Activated naive CD4-positive, alpha-beta T cell treated with anti-CD3 and anti-CD28 coated beads, Interleukin-2, amount 50 U/mL, for 72 hours (primary cell): ENCODE results near the gene MRPS23. TPM values are rescaled to one million over a fixed set of nuclear protein-coding genes. Genes with fewer than 3 reads are reported as not detected.

Experiments
- ATAC-seq, 2 donors: fragments of 150-1000 bp; cut with Tn5 transposase; 2 replicates each; pipeline ENCODE4 v1.10.0; 2021; ENCODE audit warnings: mild to moderate bottlenecking in 2 of 2, moderate library complexity in 2 of 2
- DNase-seq, 2 donors: peaks; one replicate each; pipeline ENCODE4 v3.0.0; 2021 to 2022; ENCODE audit warnings: low spot score in 2 of 2
- H3K27ac Mint-ChIP-seq, 2 donors: one replicate each; pipeline ENCODE4 v1.8.0; 2022; ENCODE audit warnings: mild to moderate bottlenecking in 2 of 2, mixed read lengths in 2 of 2
- H3K36me3 Mint-ChIP-seq, 2 donors: one replicate each; pipeline ENCODE4 v1.8.0; 2022; ENCODE audit warnings: mixed read lengths in 2 of 2
- H3K9me3 Mint-ChIP-seq, 2 donors: one replicate each; pipeline ENCODE4 v1.8.0; 2022; ENCODE audit warnings: mixed read lengths in 2 of 2
- total RNA-seq, 2 donors: library from RNA; stranded (reverse); gene quantifications; one replicate each; pipeline ENCODE4 v1.2.3, GENCODE V29; 2022

MRPS23 gene
- 10 to 100 TPM; 43.1 to 57.7 TPM for total RNA-seq

DNA sequence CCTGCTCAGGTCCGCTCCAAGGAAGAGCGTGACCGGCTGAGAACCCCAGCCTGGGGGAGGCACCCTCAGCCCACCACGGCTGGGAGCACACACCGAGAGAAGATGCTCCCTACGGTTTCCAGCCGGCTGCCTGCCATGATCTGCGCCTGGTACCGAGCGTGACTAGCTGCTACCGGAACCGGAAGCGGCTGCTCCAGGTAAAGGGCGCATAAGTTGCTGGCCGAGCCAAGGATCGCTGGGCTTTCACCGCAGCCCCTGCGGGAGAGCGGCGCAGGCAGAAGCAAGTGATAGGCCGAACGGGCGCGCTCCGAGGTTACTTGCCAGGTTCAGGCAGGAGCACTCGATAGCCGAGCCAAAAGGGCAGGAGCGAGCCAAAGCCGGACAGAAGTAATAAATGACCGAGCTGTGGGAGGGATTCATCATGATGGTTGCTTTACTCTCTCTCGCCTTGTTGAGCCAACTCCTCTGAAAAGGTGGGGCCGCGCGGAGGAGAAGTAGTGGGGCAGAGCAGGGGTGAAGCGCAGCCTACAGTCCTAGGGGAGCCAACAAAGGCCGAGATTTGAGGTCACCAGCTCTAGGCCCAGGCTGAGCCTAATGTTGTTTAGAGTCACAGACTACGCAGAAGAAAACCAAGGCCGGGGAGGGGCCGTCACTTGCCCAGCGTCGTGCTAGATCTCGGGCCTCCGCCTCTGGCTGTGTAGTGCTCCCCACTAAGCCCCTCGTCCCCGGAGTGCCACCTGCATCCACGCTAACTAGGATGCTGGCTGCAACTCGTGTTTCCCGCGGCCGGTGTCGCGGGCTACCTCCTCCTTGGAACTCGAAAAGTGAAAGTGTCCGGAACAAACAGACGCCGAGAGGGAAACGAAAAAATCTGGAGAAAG, at the start of gene MRPS23:
TSS of gene MRPS23 (minus strand) at position 171 of the 881 bp plus-strand sequence. CDS start at position 137, 34 bp downstream.
- Mint-ChIP-seq H3K9me3 (no peaks in the 10 kb centered on the region), H3K36me3 (peaks cover 21 to 25% of the 10 kb centered on the region in 2 donors), H3K27ac (peak within 1 kb of the TSS; percentile 95 to 99)
- DNase-seq: peak; percentile 93 to 97
- peak; percentile 94 to 95 for ATAC-seq

DNA sequence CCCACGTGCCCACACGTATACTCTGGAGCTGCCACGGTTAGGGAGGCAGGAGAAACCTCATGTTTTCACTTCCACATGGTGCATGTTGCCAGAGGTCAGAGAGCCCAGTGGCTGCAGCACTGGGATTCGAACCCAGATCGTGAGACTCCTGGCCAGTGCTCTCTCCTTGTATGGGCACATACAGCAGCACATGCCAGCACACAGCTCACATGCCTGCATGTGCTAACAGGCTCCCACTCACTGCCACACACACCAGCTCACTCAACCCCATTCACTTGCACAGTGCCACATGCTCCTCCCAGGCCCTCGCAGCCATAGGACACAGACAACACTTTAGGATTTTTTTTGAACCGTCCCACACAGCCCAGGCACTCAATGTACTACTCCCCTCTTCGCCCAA, 49.5 kb upstream of the MRPS23 start:
- ATAC-seq (no peak), DNase-seq (no peak)
- H3K36me3 Mint-ChIP-seq: no peaks in the 10 kb centered on the region
- H3K27ac Mint-ChIP-seq: peak overlapping the region; percentile 57 to 69
- H3K9me3 Mint-ChIP-seq: no peaks in the 10 kb centered on the region

DNA sequence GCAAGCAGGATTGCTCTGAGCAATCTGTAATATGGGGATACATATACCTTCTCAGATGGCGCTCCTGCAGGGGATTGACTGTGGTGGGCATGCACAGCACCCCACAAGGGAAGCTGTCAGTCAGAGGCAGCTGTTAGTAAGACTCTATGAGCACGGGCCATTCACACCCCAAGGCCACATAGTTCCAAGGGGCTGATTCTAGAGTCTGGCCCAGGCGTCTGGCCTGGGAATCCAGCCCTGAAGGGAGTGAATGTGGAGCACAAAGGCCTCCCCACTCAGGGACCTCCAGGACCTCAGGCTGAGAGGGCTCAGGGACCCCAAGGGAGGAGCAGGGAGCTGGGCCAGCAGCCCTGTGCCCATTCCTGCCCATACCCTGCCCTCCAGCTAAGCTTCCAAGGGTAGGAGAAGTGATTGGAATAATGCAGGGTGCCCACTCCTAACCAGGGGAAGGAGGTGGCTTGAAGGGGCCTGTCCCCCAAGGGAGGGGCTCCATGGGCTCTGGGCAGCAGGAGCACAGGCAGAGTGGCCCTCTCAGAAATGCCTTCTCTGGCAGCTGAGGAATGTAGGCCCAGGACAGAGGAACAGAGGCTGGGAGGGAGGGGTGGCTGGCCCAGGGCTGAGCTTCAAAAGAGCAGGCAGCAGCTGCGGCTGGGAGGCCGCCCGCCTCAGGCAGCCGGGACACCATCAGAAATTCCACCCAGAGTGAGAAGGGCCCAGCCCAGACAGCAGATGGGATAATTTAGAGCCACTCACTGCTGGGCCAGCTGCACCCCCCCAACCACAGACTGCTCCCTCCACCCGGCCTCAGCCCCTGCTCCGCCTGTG, 48.9 kb upstream of the MRPS23 start:
- H3K36me3 Mint-ChIP-seq: no peaks in the 10 kb centered on the region
- H3K9me3 Mint-ChIP-seq: no peaks in the 10 kb centered on the region
- peak overlapping the region in 1 of 2 donors; percentile 57 for H3K27ac Mint-ChIP-seq
- no peak for DNase-seq
- no peak for ATAC-seq

DNA sequence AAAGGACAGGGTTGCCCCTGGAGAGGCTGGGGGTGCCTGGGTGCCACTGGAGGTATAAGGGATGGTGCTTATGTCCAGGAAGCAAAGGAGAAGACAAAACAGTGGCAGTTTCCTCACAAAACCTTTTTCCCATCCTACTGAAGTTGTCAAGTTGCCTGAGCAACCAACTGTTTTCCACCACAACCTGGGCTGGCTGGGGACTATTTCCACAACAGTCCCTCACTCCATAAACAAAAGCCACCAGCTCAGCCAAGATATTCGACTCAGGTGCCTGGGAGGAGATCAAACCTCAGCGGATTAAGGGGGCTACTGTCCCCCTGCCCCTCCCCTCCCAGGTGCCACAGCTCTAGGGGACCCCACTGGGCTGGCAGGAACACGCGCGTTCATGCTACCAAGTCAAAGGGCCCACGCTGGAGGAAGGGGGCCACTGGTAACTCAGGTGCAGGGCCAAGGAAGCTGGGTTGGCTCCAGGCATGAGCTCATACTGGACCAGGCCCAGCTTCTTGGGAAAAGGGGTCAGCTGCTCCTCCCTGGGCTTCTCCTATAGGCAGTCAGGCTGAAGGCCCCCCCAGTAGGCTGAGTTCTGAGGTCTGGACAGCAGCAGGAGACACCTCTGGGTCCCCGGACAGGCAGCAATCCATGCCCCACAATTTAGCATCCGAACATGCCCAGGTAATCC, 45.7 kb upstream of the MRPS23 start:
- ATAC-seq (no peak), DNase-seq (no peak)
- Mint-ChIP-seq H3K27ac (no peak overlapping the region), H3K36me3 (no peaks in the 10 kb centered on the region), H3K9me3 (no peaks in the 10 kb centered on the region)

DNA sequence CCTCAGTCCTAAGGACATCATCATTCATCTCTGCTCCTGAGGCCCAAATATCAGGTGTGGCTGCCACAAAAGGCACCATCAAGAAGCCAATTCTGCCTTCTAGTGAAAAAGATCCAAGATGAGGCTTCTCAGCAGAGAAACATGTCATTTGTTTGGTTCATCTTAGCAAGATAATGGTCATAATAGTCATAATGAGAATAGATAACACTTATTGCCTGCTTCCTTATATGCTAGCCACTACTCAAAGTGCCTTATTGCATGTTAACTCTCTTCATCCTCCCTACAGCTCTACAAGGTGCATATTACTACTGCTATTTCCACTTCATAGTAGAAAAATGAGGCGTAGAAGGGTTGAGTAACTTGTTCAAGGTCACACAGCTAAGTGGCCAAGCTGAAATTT, 45.0 kb upstream of the MRPS23 start:
- DNase-seq (no peak), ATAC-seq (no peak)
- no peaks in the 10 kb centered on the region for H3K9me3 Mint-ChIP-seq
- no peaks in the 10 kb centered on the region for H3K36me3 Mint-ChIP-seq
- no peak overlapping the region for H3K27ac Mint-ChIP-seq

DNA sequence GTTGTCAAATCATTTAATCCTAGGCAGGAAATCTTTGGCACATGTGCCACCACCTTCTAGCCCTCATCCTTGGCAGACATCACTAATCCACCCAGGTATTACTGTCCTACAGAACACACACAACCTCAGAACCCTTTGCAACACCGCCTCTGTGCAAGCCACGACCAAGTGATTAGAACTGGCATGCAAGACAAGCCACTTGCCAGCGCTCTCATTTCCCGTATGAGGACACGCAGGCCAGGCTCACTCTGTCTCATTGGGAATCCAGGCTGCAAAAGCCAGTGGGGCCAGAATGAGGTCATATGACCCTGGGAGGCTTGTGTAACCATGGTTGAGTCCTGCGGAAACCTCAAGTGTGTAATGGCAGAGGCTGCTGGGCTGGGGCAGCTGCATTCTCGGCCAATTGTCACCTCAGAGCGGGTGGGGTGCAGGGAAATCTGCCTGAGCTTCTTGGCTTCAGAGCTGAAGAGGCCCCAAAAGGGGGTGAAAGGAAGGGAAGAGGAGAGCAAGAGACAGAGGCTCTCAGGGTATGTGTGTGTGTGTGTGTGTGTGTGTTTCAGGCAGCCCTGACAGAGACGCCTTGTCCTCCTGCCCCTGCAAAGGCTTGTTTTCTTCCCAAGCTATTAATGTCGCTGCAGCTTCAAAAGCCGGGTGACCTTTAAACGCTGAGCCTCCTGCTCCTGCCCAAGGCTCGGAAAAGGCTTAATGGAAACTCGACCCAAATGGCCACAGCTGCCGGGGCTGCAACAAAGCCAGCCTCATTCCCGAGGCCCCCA, 43.2 kb upstream of the MRPS23 start:
- peak; percentile 20 to 28 for ATAC-seq

DNA sequence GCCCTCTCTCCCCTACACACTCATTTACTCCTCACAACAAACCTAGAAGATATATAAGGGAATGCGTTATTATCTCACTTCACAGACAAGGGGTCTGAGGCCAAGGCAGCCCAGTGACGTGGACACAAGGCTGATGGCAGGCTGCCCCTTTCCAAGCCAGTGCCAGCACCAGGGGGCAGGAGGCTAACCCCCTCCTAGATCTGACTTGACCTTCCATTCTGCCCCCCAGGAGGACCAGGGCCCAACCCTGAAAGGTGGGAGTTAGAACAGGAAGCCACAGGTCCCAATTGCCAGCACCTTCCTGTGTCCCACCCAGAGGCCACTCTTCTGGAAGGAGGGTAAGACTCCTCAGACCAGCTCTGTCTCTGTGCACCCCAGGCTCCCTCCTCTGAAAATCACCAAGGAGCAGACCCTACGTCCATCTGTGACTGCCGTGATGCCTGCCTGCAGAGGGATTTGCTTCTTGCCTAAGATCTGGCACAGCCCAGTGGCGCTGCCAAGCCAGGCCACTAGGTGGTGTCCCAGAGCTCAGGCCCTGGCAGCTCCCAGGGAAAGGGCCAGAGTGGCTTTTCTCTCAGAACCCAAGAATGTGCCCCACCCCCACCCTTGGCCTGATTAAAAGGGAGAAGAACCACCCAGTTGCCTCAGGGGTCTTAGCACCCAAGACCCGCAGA, 42.4 kb upstream of the MRPS23 start:
- H3K9me3 Mint-ChIP-seq: no peaks in the 10 kb centered on the region
- peak; percentile 82 to 87 for DNase-seq
- H3K27ac Mint-ChIP-seq: no peak overlapping the region
- peak; percentile 85 to 89 for ATAC-seq
- H3K36me3 Mint-ChIP-seq: no peaks in the 10 kb centered on the region

More for the DNA sequence above, 43.2 kb upstream of the MRPS23 start:
- H3K27ac Mint-ChIP-seq: peak overlapping the region in 1 of 2 donors; percentile 87
- H3K36me3 Mint-ChIP-seq: no peaks in the 10 kb centered on the region
- no peaks in the 10 kb centered on the region for H3K9me3 Mint-ChIP-seq
- no peak for DNase-seq

DNA sequence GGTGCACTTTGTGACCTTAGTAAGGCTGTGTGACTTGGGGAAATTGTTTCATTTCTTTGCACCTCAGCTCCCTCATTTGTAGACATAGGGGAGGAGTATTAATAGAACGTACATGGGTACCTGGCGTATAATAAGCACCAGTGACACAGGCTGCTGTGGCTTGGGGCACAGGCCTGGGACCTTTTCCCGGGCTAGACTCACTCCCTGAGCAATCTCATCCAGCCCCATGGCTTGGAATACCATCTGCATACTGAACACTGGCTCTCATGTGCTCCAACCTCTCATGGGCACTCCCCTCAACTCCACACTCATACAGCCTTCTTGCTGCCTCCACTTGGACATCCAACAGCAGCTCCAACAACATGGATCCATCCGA, 41.0 kb upstream of the MRPS23 start:
- DNase-seq: no peak
- ATAC-seq: no peak
- H3K36me3 Mint-ChIP-seq: no peaks in the 10 kb centered on the region
- H3K27ac Mint-ChIP-seq: no peak overlapping the region
- H3K9me3 Mint-ChIP-seq: no peaks in the 10 kb centered on the region

DNA sequence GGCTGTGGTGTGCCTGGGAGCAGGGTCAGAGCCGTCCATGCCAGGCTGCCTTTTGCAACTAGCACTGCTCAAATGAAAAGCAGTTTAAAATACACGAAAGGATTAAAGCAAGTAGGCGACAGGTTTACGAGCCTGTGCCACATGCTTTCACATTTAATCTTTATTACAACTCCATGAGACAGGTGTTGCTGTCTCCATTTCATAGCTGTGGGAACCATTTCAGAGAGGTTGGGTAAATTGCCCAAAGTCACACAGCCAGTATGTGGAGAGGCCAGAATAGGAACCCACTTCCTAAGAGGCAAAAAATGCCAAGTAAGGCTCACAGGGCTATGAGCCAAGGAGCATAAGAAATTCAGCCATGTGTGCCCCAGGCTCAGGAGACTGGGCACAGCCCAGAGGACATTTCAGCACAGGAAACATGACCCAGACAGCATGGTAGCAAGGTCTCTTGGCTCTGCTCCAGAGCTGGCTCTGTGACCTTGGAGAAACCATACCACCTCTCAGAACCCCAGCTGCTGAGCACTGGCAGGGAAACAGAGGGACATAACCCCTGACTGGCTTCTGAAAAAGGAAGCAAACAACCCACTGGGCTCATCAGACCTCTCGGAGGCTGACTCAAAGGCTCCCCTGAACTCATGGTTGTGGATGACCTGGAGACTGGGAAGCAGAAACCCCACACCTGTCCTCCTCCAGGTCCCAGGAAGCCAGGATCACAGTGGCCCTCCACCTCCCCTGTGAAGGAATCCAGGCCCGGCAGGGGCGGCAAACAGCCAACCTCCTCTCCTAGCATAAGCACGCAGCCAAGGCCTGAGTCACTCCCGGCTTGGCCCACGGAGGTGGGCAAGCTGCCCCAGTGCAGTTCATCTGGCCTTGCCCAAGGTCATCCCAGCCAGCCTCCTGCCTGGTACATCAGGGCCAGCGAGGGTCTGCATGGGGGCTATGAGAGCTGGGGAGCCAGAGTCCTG, 40.3 kb upstream of the MRPS23 start:
- H3K9me3 Mint-ChIP-seq: no peaks in the 10 kb centered on the region
- H3K36me3 Mint-ChIP-seq: no peaks in the 10 kb centered on the region
- DNase-seq (no peak), ATAC-seq (no peak)
- H3K27ac Mint-ChIP-seq: no peak overlapping the region

DNA sequence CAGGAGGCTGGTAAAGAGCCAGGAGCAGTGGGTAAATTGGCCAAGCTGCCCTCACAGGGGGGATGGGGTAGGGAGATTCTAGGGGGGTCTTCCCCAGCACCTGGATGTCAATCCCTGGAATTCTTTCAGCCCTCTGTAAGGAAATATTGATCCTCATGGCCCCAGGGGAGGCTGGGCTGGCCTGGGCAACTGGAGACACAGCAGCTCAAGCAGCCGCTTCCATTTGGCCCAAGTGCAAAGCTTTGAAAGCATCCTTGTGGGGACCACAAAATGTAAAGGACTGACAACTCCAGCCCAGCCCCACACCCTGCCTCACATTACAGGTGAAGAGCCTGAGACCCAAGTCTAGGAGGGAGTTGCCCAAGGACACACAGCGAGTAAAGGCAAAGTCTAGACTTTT, 39.4 kb upstream of the MRPS23 start:
- no peak for DNase-seq
- no peaks in the 10 kb centered on the region for H3K36me3 Mint-ChIP-seq
- no peak for ATAC-seq

DNA sequence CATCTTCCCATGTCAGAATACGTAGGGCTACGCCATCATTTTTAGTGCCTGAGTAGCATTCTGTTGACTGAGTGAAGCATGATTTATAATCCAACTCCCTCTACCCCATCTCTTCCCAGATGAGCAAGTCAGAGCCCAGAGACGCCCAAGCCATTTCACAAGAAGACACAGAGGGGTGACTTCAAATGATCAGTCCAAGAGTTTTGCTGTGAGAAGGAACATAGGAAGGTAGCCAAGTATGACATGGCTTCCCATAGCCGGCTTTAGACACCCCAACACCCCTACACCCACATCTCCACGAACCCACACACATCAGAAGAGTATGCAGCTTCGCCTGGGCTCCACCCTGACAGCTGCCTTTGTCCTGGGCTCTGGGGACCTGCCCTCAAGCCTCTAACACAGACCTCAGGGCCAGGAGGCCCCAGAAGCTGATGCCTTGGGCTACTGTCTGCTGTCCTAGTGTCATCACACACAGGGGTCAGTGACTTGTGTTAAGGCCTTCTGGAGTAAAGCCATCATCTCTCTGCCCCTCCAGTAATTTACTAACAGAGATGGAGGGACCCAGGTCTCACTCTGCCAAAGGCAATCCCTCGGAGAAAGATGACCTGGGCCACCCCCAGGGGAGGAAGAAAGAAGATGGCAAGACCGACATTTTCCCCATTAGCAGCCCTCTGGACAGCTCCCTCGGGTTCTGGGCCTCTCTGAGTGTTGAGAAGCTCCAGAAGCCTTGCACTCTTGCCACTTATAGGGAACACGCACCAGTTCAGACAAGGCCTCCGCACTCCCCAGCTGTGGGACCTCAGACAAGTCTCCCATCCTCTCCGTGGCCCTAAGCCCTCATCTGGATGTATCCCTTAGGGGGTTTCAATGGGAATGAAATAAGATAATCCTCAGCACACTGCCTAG, 38.7 kb upstream of the MRPS23 start:
- DNase-seq (no peak), ATAC-seq (no peak)
- Mint-ChIP-seq H3K9me3 (no peaks in the 10 kb centered on the region), H3K27ac (no peak overlapping the region), H3K36me3 (no peaks in the 10 kb centered on the region)

More for the DNA sequence above, 39.4 kb upstream of the MRPS23 start:
- Mint-ChIP-seq H3K9me3 (no peaks in the 10 kb centered on the region), H3K27ac (peak overlapping the region in 1 of 2 donors; percentile 22)

DNA sequence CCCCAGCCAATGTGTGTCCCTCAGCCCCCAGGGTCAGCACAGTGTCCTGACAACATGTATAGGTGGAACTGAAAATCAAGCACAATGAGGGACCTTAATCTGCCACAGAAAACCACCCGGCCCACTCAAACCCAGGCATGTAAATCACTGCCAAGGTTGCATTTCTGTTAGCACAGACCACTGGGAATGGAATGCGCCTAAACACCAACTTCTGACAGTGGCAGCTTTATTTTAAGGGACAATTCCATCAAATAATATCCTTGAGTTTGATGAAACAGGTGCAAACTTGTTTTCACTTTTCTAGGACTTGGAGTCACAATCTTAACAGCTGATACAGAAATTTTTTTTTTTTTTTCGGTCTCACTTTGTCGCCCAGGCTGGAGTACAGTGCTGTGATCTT, 37.3 kb upstream of the MRPS23 start:
- ATAC-seq (no peak), DNase-seq (no peak)
- Mint-ChIP-seq H3K9me3 (no peaks in the 10 kb centered on the region), H3K27ac (no peak overlapping the region), H3K36me3 (no peaks in the 10 kb centered on the region)

DNA sequence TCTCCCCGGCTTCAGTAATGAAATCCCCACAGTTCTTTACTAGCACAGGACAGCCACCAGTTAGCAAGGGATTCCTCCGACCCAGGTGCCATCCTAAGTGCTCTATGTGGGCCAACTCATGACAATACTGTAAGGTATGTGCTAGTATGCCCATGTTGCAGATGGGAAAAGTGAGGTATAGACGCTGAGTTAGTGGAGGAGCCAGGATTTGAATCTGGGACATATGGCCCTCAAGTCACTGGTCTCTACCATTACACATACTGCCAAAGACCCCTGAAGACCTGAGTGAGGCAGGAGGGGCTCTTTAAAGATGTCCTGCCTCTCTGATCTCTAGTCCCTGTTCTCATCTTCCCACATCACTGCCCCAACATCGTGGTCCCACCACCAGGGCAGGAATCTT, 36.2 kb upstream of the MRPS23 start:
- H3K9me3 Mint-ChIP-seq: no peaks in the 10 kb centered on the region
- H3K36me3 Mint-ChIP-seq: no peaks in the 10 kb centered on the region

More for the DNA sequence above, 36.2 kb upstream of the MRPS23 start:
- DNase-seq (no peak), ATAC-seq (no peak)
- no peak overlapping the region for H3K27ac Mint-ChIP-seq
